CD14-positive monocyte (primary cell): ENCODE results near the gene FHIT. TPM values are rescaled to one million over a fixed set of nuclear protein-coding genes. Genes with fewer than 3 reads are reported as not detected.

ENCODE experiments used
- DNase-seq, 3 donors: peaks; one replicate each; pipeline ENCODE4 v3.0.0-alpha.2; 2011 to 2022
- H2AFZ ChIP-seq: 2 replicates; pipeline ENCODE4 v1.6.0; 2012; ENCODE audit warnings: mild to moderate bottlenecking, low read depth, low read length, inconsistent platforms; ENCODE audit not compliant: insufficient read depth, poor library complexity, severe bottlenecking
- H3K27ac ChIP-seq, 2 donors: 1 replicate in 1 of 2; 2 replicates in 1 of 2; pipeline ENCODE4 v1.5.1; 2012 to 2013; ENCODE audit warnings: low read length in 2 of 2, control low read depth in 1 of 2, inconsistent platforms in 1 of 2, low read depth in 1 of 2, mild to moderate bottlenecking in 1 of 2
- H3K27me3 ChIP-seq, 2 donors: one replicate each; pipeline versions ENCODE4 v1.6.0 to v1.6.1; 2011 to 2013; ENCODE audit warnings: low read length in 2 of 2; ENCODE audit not compliant: control insufficient read depth in 2 of 2, insufficient read depth in 2 of 2
- H3K36me3 ChIP-seq, 2 donors: replicated peaks in 1 of 2; 1 replicate in 1 of 2; 2 replicates in 1 of 2; pipeline versions ENCODE4 v1.5.1 to v1.6.1; 2012 to 2013; ENCODE audit warnings: low read length in 2 of 2, control low read depth in 1 of 2, inconsistent platforms in 1 of 2, mild to moderate bottlenecking in 1 of 2; ENCODE audit not compliant: insufficient read depth in 2 of 2, control insufficient read depth in 1 of 2
- H3K4me1 ChIP-seq, 2 donors: 1 replicate in 1 of 2; 2 replicates in 1 of 2; pipeline versions ENCODE4 v1.5.1 to v1.6.1; 2012 to 2013; ENCODE audit warnings: low read length in 2 of 2, control low read depth in 1 of 2, inconsistent platforms in 1 of 2, mild to moderate bottlenecking in 1 of 2, moderate library complexity in 1 of 2; ENCODE audit not compliant: insufficient read depth in 2 of 2, control insufficient read depth in 1 of 2
- H3K4me2 ChIP-seq: replicated peaks from 2 replicates; pipeline ENCODE3; 2012; ENCODE audit warnings: low read length, moderate library complexity, mild to moderate bottlenecking; ENCODE audit not compliant: poor library complexity, severe bottlenecking; ENCODE audit errors: extremely low read depth
- H3K4me3 ChIP-seq, 3 experiments: fragments of 200-600 bp in 1 of 3; sonication (generic) in 1 of 3; replicated peaks in 1 of 3; 1 replicate in 2 of 3; 2 replicates in 1 of 3; pipeline ENCODE4 v1.5.1; 2011 to 2013; ENCODE audit warnings: low read length in 3 of 3, mild to moderate bottlenecking in 3 of 3, control low read depth in 2 of 3, low read depth in 2 of 3, inconsistent platforms in 1 of 3, moderate library complexity in 1 of 3
- H3K79me2 ChIP-seq: 2 replicates; pipeline ENCODE4 v1.6.0; 2012; ENCODE audit warnings: mild to moderate bottlenecking, control low read depth, inconsistent platforms, low read length, moderate library complexity; ENCODE audit not compliant: insufficient read depth
- H3K9ac ChIP-seq: 2 replicates; pipeline ENCODE4 v1.6.0; 2017; ENCODE audit warnings: low read length, mild to moderate bottlenecking; ENCODE audit not compliant: insufficient read depth, poor library complexity, severe bottlenecking
- H3K9me3 ChIP-seq, 2 donors: replicated peaks in 1 of 2; 1 replicate in 1 of 2; 2 replicates in 1 of 2; pipeline versions ENCODE4 v1.5.1 to v1.6.1; 2012 to 2013; ENCODE audit warnings: low read length in 2 of 2, control low read depth in 1 of 2; ENCODE audit not compliant: control insufficient read depth in 1 of 2, insufficient read depth in 1 of 2
- H4K20me1 ChIP-seq: 2 replicates; pipeline ENCODE4 v1.6.0; 2012; ENCODE audit warnings: mild to moderate bottlenecking, low read length, control low read depth, moderate library complexity; ENCODE audit not compliant: insufficient read depth
- H3K27ac Mint-ChIP-seq, 7 donors: one replicate each; pipeline ENCODE4 v1.8.0; 2020; ENCODE audit warnings: mild to moderate bottlenecking in 7 of 7, mixed read lengths in 7 of 7, moderate library complexity in 6 of 7, inconsistent platforms in 2 of 7
- H3K27me3 Mint-ChIP-seq, 3 donors: one replicate each; pipeline ENCODE4 v1.8.0; 2021 to 2022; ENCODE audit warnings: low read depth in 3 of 3, mild to moderate bottlenecking in 3 of 3, mixed read lengths in 3 of 3, moderate library complexity in 3 of 3, inconsistent platforms in 1 of 3
- H3K36me3 Mint-ChIP-seq, 2 donors: one replicate each; pipeline ENCODE4 v1.8.0; 2020; ENCODE audit warnings: mixed read lengths in 2 of 2, inconsistent platforms in 1 of 2, mild to moderate bottlenecking in 1 of 2
- H3K4me1 Mint-ChIP-seq: one replicate; pipeline ENCODE4 v1.8.0; 2020; ENCODE audit warnings: mild to moderate bottlenecking, mixed read lengths
- H3K4me3 Mint-ChIP-seq, 2 donors: one replicate each; pipeline ENCODE4 v1.8.0; 2020; ENCODE audit warnings: mild to moderate bottlenecking in 2 of 2, mixed read lengths in 2 of 2, moderate library complexity in 1 of 2
- H3K9me3 Mint-ChIP-seq, 7 donors: one replicate each; pipeline ENCODE4 v1.8.0; 2020 to 2022; ENCODE audit warnings: mixed read lengths in 7 of 7, mild to moderate bottlenecking in 6 of 7, moderate library complexity in 6 of 7, inconsistent platforms in 2 of 7
- CTCF ChIP-seq: fragments of 200-600 bp; IDR thresholded peaks from one replicate; pipeline ENCODE4 v1.8.0; 2022; ENCODE audit warnings: antibody characterized with exemption, mild to moderate bottlenecking
- WGBS: methylation state at CpG from one replicate; pipeline ENCODE4 v1.1.5; 2013; ENCODE audit warnings: missing lambda C conversion rate; ENCODE audit not compliant: insufficient coverage; 5-methylcytosine and 5-hydroxymethylcytosine counted together
- intact Hi-C, 2 donors: fragments of 100-400 bp; cut with micrococcal nuclease; formaldehyde crosslinking; loops; one replicate each; pipeline versions ENCODE4 v1.15.0 to v1.15.1; 2023
- polyA plus RNA-seq, 3 donors: library from polyadenylated mRNA; depleted of rRNA in 1 of 3; unstranded in 2 of 3; stranded (reverse) in 1 of 3; fragments of 300-500 nt in 2 of 3; fragments of >200 nt in 1 of 3; fragmentation: Illumina TruSeq in 2 of 3; gene quantifications; 1 replicate in 2 of 3; 2 replicates in 1 of 3; pipeline ENCODE4 v1.2.3, GENCODE V29; 2012 to 2021

FHIT gene
- polyA plus RNA-seq, 3 donors, result 1.7 to 3.4 (median 3.2) TPM

- no peaks in the 10 kb centered on the region for H3K27me3 ChIP-seq
- DNase-seq, result no peak
- no peaks in the 10 kb centered on the region for H3K9me3 ChIP-seq
- no peak overlapping the region for H3K4me2 ChIP-seq
- H2AFZ ChIP-seq, result no peak overlapping the region
- H3K9ac ChIP-seq, result no peak overlapping the region
- no peaks in the 10 kb centered on the region for H3K27me3 Mint-ChIP-seq
- no peak overlapping the region for H3K4me3 ChIP-seq
- WGBS, result 30% methylated on average over 4 of the region's 5 CpGs
- H3K4me1 Mint-ChIP-seq, result peaks cover 4% of the 10 kb centered on the region
- H3K36me3 ChIP-seq, result no peaks in the 10 kb centered on the region
- H3K36me3 Mint-ChIP-seq, result no peaks in the 10 kb centered on the region
- H3K79me2 ChIP-seq, result no peaks in the 10 kb centered on the region
- H3K4me1 ChIP-seq, result no peaks in the 10 kb centered on the region
- H3K4me3 Mint-ChIP-seq, result no peak overlapping the region
- no peaks in the 10 kb centered on the region for H4K20me1 ChIP-seq
- peaks cover 0 to 12% (median 3%) of the 10 kb centered on the region in 7 donors for H3K9me3 Mint-ChIP-seq
- H3K27ac Mint-ChIP-seq, result no peak overlapping the region
- no peak overlapping the region for H3K27ac ChIP-seq
- intact Hi-C loops, result no loop called here
- TF ChIP-seq CTCF, result no peak
Measured at GRCh38 chr3:60325610-60326170, 925.6 kb downstream of the FHIT start.

- H3K27ac Mint-ChIP-seq, result no peak overlapping the region
- H4K20me1 ChIP-seq, result no peaks in the 10 kb centered on the region
- no peak overlapping the region for H3K4me3 ChIP-seq
- DNase-seq, result no peak
- H3K4me1 ChIP-seq, result no peaks in the 10 kb centered on the region
- no peaks in the 10 kb centered on the region for H3K36me3 Mint-ChIP-seq
- H3K27me3 Mint-ChIP-seq, result no peaks in the 10 kb centered on the region
- H2AFZ ChIP-seq, result no peak overlapping the region
- no peak overlapping the region for H3K4me3 Mint-ChIP-seq
- no peaks in the 10 kb centered on the region for H3K9me3 ChIP-seq
- peaks cover 0 to 10% (median 2%) of the 10 kb centered on the region in 7 donors for H3K9me3 Mint-ChIP-seq
- no peaks in the 10 kb centered on the region for H3K27me3 ChIP-seq
- H3K27ac ChIP-seq, result no peak overlapping the region
- H3K4me1 Mint-ChIP-seq, result peaks cover 4% of the 10 kb centered on the region
- no peak overlapping the region for H3K4me2 ChIP-seq
- no peak for TF ChIP-seq CTCF
- 90% methylated on average over 1 of the region's 3 CpGs for WGBS
- H3K9ac ChIP-seq, result no peak overlapping the region
- H3K36me3 ChIP-seq, result no peaks in the 10 kb centered on the region
- H3K79me2 ChIP-seq, result no peaks in the 10 kb centered on the region
- intact Hi-C loops, result no loop called here
Measured at GRCh38 chr3:60323651-60324050, 927.6 kb downstream of the FHIT start.
